A549 (cell line): ENCODE results near the gene UGT1A3.

Source experiments
- CTCF ChIP-seq: fragments of >200 bp; sonication (Bioruptor Twin); formaldehyde crosslinking; IDR thresholded peaks from 3 replicates; pipeline ENCODE4 v1.5.1; 2016
- EHF ChIP-seq: fragments of 250-450 bp; sonication (Bioruptor Pico); IDR thresholded peaks from 2 replicates; pipeline ENCODE4 v1.5.0; 2020; ENCODE audit warnings: mild to moderate bottlenecking
- EHMT2 ChIP-seq: fragments of 200-600 bp; sonication (generic); IDR thresholded peaks from 2 replicates; pipeline ENCODE4 v1.6.1; 2016; ENCODE audit warnings: antibody characterized with exemption, low read depth, mild to moderate bottlenecking, moderate library complexity
- RAD21 ChIP-seq, 2 experiments: fragments of >200 bp in 1 of 2; sonication (Bioruptor Twin) in 1 of 2; formaldehyde crosslinking in 1 of 2; IDR thresholded peaks in 1 of 2; conservative IDR thresholded peaks in 1 of 2; 2 replicates in 1 of 2; 3 replicates in 1 of 2; pipeline ENCODE4 v1.6.1; 2012 to 2018; ENCODE audit warnings: inconsistent platforms in 1 of 2
- REST ChIP-seq: fragments of 200-600 bp; sonication (generic); IDR thresholded peaks from 2 replicates; pipeline ENCODE4 v1.6.1; 2016; ENCODE audit warnings: antibody characterized with exemption, mild to moderate bottlenecking, moderate library complexity
- SREBF2 ChIP-seq: fragments of 450-650 bp; IDR thresholded peaks from 2 replicates; pipeline ENCODE4 v1.6.1; 2014; ENCODE audit warnings: mild to moderate bottlenecking, moderate library complexity
- TP53 ChIP-seq: fragments of 250-450 bp; sonication (Bioruptor Pico); IDR thresholded peaks from 2 replicates; pipeline ENCODE4 v1.5.0; 2021; ENCODE audit warnings: mild to moderate bottlenecking, moderate library complexity

- TF ChIP-seq TP53 (CRISPR knock-in tag) = no peak
- no peak for TF ChIP-seq CTCF
- no peak for TF ChIP-seq REST
- no peak for TF ChIP-seq EHMT2
- no peak for TF ChIP-seq SREBF2
- TF ChIP-seq RAD21 (conservative IDR thresholded peaks at IDR 0.05 in 1 of 2, IDR thresholded peaks at IDR 0.05 in 1 of 2) = no peak
- no peak for TF ChIP-seq EHF (CRISPR knock-in tag)
Observed at GRCh38 chr2:233821196-233821595, 92.4 kb downstream of the UGT1A3 start.
